Natural killer cell (primary cell): ENCODE measurements around the gene NOC3L. TPM values are rescaled to one million over a fixed set of nuclear protein-coding genes. Genes with fewer than 3 reads are reported as not detected.
"Not testable (repeated sequence)": the region's sequence is repeated elsewhere in the genome, so short reads cannot be mapped to it uniquely, and the experiment has no call there.

ENCODE experiments used
- ATAC-seq, 3 donors: fragments of 150-1000 bp in 2 of 3; fragments of 200-7000 bp in 1 of 3; cut with Tn5 transposase; 1 replicate in 1 of 3; 2 replicates in 2 of 3; pipeline ENCODE4 v1.10.0; 2021; ENCODE audit warnings: mild to moderate bottlenecking in 2 of 3, moderate library complexity in 2 of 3
- DNase-seq, 2 donors: peaks; one replicate each; pipeline versions ENCODE4 v3.0.0 to v3.0.0-alpha.2; 2013 to 2021; ENCODE audit warnings: mixed read lengths in 1 of 2
- H3K27ac ChIP-seq: one replicate; pipeline ENCODE4 v1.5.1; 2013; ENCODE audit warnings: mild to moderate bottlenecking, low read length
- H3K27me3 ChIP-seq: one replicate; pipeline ENCODE4 v1.6.1; 2013; ENCODE audit warnings: low read length; ENCODE audit not compliant: control insufficient read depth, insufficient read depth
- H3K36me3 ChIP-seq: one replicate; pipeline ENCODE4 v1.6.1; 2013; ENCODE audit warnings: low read length; ENCODE audit not compliant: control insufficient read depth, insufficient read depth
- H3K4me1 ChIP-seq: one replicate; pipeline ENCODE4 v1.6.1; 2013; ENCODE audit warnings: low read length; ENCODE audit not compliant: control insufficient read depth, insufficient read depth
- H3K4me3 ChIP-seq: one replicate; pipeline ENCODE4 v1.5.1; 2013; ENCODE audit warnings: low read length
- H3K9me3 ChIP-seq: one replicate; pipeline ENCODE4 v1.6.1; 2013; ENCODE audit warnings: low read length; ENCODE audit not compliant: control insufficient read depth, insufficient read depth
- H3K27ac Mint-ChIP-seq, 2 donors: one replicate each; pipeline ENCODE4 v1.8.0; 2022; ENCODE audit warnings: mild to moderate bottlenecking in 2 of 2, mixed read lengths in 2 of 2, moderate library complexity in 1 of 2
- H3K27me3 Mint-ChIP-seq, 2 donors: one replicate each; pipeline ENCODE4 v1.8.0; 2022; ENCODE audit warnings: low read depth in 2 of 2, mixed read lengths in 2 of 2
- H3K36me3 Mint-ChIP-seq: one replicate; pipeline ENCODE4 v1.8.0; 2022; ENCODE audit warnings: mixed read lengths
- H3K4me1 Mint-ChIP-seq, 2 donors: one replicate each; pipeline ENCODE4 v1.8.0; 2022; ENCODE audit warnings: mixed read lengths in 2 of 2
- H3K4me3 Mint-ChIP-seq: one replicate; pipeline ENCODE4 v1.8.0; 2022; ENCODE audit warnings: mild to moderate bottlenecking, moderate library complexity, mixed read lengths
- H3K9me3 Mint-ChIP-seq, 2 donors: one replicate each; pipeline ENCODE4 v1.8.0; 2022; ENCODE audit warnings: mixed read lengths in 2 of 2
- WGBS: methylation state at CpG from one replicate; pipeline ENCODE4 v1.1.7; 2013; ENCODE audit warnings: missing lambda C conversion rate; ENCODE audit not compliant: insufficient coverage; 5-methylcytosine and 5-hydroxymethylcytosine counted together
- intact Hi-C: fragments of 100-400 bp; cut with micrococcal nuclease; formaldehyde crosslinking; loops from one replicate; pipeline ENCODE4 v1.14.2; 2022
- total RNA-seq, 4 donors: library from RNA; stranded (reverse); fragments of 120-200 nt in 1 of 4; gene quantifications; one replicate each; pipeline versions ENCODE4 v1.2.3 to v1.2.4, GENCODE V29; 2013 to 2022
- TF ChIP-seq, protein P1 (sequence below): fragments of 200-600 bp; IDR thresholded peaks from one replicate; pipeline ENCODE4 v1.8.0; 2022; ENCODE audit warnings: antibody characterized with exemption

NOC3L gene
- total RNA-seq, 3 donors from 2014 or later (not counting 1 experiment from before 2014, with no cell fraction given), result 10.8 to 18.6 (median 13.1) TPM

DNA sequence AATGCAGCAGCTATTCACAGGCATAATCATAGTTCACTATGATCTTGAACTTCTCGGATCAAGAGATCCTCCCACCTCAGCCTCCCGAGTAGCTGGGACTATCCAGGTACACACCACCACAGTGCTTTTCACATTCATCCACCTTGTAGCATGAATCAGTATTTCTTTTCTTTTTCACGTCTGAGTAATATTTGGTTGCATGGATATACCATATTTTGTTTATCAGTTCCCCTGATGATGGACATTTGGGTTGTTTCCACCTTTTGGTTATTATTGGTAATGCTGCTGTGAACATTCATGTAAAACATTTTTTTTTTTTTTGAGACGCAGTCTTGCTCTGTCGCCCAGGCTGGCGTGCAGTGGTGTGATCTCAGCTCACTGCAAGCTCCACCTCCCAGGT lies 36.0 kb upstream of the NOC3L start:
- Histone ChIP-seq H3K9me3 (no peaks in the 10 kb centered on the region), H3K36me3 (no peaks in the 10 kb centered on the region), H3K27ac (no peak overlapping the region), H3K4me3 (no peak overlapping the region), H3K27me3 (peaks cover 6% of the 10 kb centered on the region), H3K4me1 (peaks cover 10% of the 10 kb centered on the region)
- peaks cover 3 to 4% of the 10 kb centered on the region in 2 donors for H3K4me1 Mint-ChIP-seq
- 87% methylated on average over 5 of the region's 6 CpGs for WGBS
- intact Hi-C loops, result no loop called here
- TF ChIP-seq, protein P1, sequence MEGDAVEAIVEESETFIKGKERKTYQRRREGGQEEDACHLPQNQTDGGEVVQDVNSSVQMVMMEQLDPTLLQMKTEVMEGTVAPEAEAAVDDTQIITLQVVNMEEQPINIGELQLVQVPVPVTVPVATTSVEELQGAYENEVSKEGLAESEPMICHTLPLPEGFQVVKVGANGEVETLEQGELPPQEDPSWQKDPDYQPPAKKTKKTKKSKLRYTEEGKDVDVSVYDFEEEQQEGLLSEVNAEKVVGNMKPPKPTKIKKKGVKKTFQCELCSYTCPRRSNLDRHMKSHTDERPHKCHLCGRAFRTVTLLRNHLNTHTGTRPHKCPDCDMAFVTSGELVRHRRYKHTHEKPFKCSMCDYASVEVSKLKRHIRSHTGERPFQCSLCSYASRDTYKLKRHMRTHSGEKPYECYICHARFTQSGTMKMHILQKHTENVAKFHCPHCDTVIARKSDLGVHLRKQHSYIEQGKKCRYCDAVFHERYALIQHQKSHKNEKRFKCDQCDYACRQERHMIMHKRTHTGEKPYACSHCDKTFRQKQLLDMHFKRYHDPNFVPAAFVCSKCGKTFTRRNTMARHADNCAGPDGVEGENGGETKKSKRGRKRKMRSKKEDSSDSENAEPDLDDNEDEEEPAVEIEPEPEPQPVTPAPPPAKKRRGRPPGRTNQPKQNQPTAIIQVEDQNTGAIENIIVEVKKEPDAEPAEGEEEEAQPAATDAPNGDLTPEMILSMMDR, result no peak
- peaks cover 25 to 33% of the 10 kb centered on the region in 2 donors for H3K27me3 Mint-ChIP-seq
- no peak overlapping the region for H3K4me3 Mint-ChIP-seq
- H3K27ac Mint-ChIP-seq, result no peak overlapping the region
- no peak for DNase-seq
- H3K36me3 Mint-ChIP-seq, result no peaks in the 10 kb centered on the region
- peaks cover 0 to 2% of the 10 kb centered on the region in 2 donors for H3K9me3 Mint-ChIP-seq
- ATAC-seq, result no peak

DNA sequence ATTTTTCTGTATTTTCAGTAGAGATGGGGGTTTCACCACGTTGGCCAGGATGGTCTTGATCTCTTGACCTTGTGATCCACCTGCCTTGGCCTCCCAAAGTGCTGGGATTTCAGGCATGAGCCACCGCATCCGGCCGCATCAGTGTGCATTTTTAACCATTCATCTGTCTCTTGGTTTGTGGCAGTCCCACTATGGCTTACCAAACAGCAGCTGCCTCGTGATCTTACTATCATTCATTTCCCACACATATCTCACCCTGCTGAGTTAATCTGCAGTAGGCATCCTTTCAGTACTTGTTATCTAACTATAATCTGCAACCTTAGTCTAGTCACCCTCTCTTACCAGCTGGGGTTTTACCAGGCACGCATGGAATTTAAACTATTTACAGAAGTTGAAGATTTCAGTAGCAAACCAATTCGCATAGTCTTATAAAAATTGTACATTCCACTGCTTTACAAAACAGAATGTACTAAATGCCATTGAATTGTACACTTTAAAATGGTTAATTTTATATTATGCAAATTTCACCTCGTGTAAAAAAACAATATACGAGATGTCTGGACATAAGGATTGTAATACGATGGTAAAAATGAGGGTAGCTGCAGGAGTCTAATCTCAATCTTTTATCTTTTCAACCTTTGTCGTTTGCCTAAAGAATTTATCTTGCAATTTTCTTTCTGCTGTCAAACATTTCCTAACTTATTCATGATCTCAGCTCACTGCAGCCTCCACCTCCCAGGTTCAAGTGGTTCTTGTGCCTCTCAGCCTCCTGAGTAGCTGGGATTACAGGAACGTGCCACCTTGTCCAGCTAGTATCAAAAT lies 35.0 kb upstream of the NOC3L start:
- Mint-ChIP-seq H3K4me1 (no peaks in the 10 kb centered on the region), H3K27me3 (peaks cover 22 to 33% of the 10 kb centered on the region in 2 donors), H3K27ac (no peak overlapping the region), H3K9me3 (peaks cover 0 to 2% of the 10 kb centered on the region in 2 donors), H3K4me3 (no peak overlapping the region), H3K36me3 (no peaks in the 10 kb centered on the region)
- TF ChIP-seq, protein P1, result no peak
- peaks cover 8% of the 10 kb centered on the region for H3K4me1 ChIP-seq
- WGBS, result 84% methylated on average over 11 of the region's 12 CpGs
- H3K27ac ChIP-seq, result no peak overlapping the region
- H3K9me3 ChIP-seq, result no peaks in the 10 kb centered on the region
- no peaks in the 10 kb centered on the region for H3K36me3 ChIP-seq
- no peak for ATAC-seq
- no peak for DNase-seq
- intact Hi-C loops, result no loop called here
- peaks cover 6% of the 10 kb centered on the region for H3K27me3 ChIP-seq
- no peak overlapping the region for H3K4me3 ChIP-seq

DNA sequence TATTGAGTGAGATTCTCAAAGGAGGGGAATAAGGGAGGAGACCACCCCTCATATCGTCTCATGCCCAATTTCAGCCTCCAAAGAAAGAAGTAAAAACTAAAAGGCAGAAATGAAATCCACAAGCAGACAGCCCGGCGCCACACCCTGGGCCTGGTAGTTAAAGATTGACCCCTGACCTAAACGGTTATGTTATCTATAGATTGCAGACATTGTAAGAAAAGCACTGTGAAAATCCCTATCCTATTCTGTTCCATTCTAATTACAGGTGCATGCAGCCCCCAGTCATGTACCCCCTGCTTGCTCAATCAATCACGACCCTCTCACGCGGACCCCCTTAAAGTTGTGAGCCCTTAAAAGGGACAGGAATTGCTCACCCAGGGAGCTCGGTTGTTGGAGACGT lies 29.4 kb upstream of the NOC3L start:
- 85% methylated on average over 6 of the region's 9 CpGs for WGBS
- DNase-seq, H3K36me3 Mint-ChIP-seq, H3K4me1 Mint-ChIP-seq, H3K4me3 Mint-ChIP-seq, H3K9me3 Mint-ChIP-seq, H3K27ac ChIP-seq, H3K27me3 Mint-ChIP-seq, H3K27ac Mint-ChIP-seq, intact Hi-C loops, ATAC-seq, H3K4me1 ChIP-seq, H3K9me3 ChIP-seq, H3K36me3 ChIP-seq, H3K4me3 ChIP-seq, H3K27me3 ChIP-seq: not testable (repeated sequence)

DNA sequence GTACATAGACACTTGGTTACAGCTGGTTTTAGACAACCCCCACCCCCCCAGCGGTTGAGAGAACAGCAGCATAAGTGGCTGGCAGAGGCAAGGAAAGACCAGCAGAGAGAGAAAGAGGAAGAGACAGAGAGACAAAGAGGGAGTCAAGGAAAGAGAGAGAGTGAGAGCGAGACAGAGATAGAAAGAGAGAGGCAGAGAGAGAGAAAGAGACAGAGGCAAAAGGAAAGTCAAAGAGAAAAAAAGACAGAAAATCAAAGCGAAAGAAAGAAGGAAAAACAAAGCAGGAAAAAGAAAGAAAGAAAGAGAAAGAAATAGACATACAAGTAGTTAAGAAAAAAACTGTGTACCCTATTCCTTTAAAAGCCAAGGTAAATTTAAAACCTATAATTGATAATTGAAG lies 23.0 kb upstream of the NOC3L start:
- H3K4me1 ChIP-seq, ATAC-seq, H3K36me3 Mint-ChIP-seq, H3K36me3 ChIP-seq, DNase-seq, H3K27me3 ChIP-seq, H3K4me1 Mint-ChIP-seq, H3K4me3 Mint-ChIP-seq, H3K9me3 Mint-ChIP-seq, H3K4me3 ChIP-seq, H3K9me3 ChIP-seq, H3K27ac Mint-ChIP-seq, intact Hi-C loops, H3K27ac ChIP-seq: not testable (repeated sequence)
- 88% methylated on average over 3 of the region's 3 CpGs for WGBS
- peaks cover 11 to 16% of the 10 kb centered on the region in 2 donors for H3K27me3 Mint-ChIP-seq
